Neural cell (in vitro differentiated cells): Measurements from ENCODE around the gene ZFR. TPM values are rescaled to one million over a fixed set of nuclear protein-coding genes. Genes with fewer than 3 reads are reported as not detected.

Experiments used
- H2AFZ ChIP-seq: fragments of 200-600, 300-800 bp; sonication (generic), shearing (Covaris generic); 2 replicates; pipeline ENCODE4 v1.6.0; 2014; ENCODE audit warnings: low read depth, mild to moderate bottlenecking, antibody characterized with exemption, low read length, moderate library complexity
- H3F3A ChIP-seq: fragments of 200-600 bp; shearing (Covaris generic); 2 replicates; pipeline ENCODE4 v1.6.1; 2016; ENCODE audit warnings: mild to moderate bottlenecking, moderate library complexity, mixed read lengths, antibody characterized with exemption, low read length; ENCODE audit not compliant: insufficient read depth, poor library complexity, severe bottlenecking
- H3K27ac ChIP-seq: fragments of 200-600, 300-800 bp; sonication (generic), shearing (Covaris generic); 2 replicates; pipeline ENCODE4 v1.5.1; 2014; ENCODE audit warnings: mild to moderate bottlenecking, low read length, moderate library complexity
- H3K27me3 ChIP-seq: fragments of 300-800, 200-600 bp; sonication (generic), shearing (Covaris generic); 2 replicates; pipeline ENCODE4 v1.6.0; 2014; ENCODE audit warnings: mild to moderate bottlenecking, low read depth, low read length, moderate library complexity; ENCODE audit not compliant: insufficient read depth
- H3K36me3 ChIP-seq: fragments of 300-800, 200-600 bp; sonication (generic), shearing (Covaris generic); 2 replicates; pipeline ENCODE4 v1.5.1; 2014; ENCODE audit warnings: mild to moderate bottlenecking, antibody characterized with exemption, low read length, moderate library complexity; ENCODE audit not compliant: insufficient read depth
- H3K4me2 ChIP-seq: fragments of 300-800, 200-600 bp; sonication (generic), shearing (Covaris generic); 2 replicates; pipeline ENCODE4 v1.6.0; 2014; ENCODE audit warnings: mild to moderate bottlenecking, low read length
- H3K4me3 ChIP-seq: fragments of 300-800, 200-600 bp; sonication (generic), shearing (Covaris generic); 2 replicates; pipeline ENCODE4 v1.5.1; 2014; ENCODE audit warnings: mild to moderate bottlenecking, low read length, moderate library complexity
- H3K79me2 ChIP-seq: fragments of 200-600 bp; shearing (Covaris generic); replicated peaks from 2 replicates; pipeline ENCODE4 v1.6.0; 2014; ENCODE audit warnings: mild to moderate bottlenecking, low read length, moderate library complexity; ENCODE audit not compliant: insufficient read depth
- H3K9ac ChIP-seq: fragments of 300-800, 200-600 bp; sonication (generic), shearing (Covaris generic); 2 replicates; pipeline ENCODE4 v1.6.1; 2016; ENCODE audit warnings: mild to moderate bottlenecking, low read length, mixed read lengths
- H3K9me2 ChIP-seq: fragments of 200-600 bp; shearing (Covaris generic); 2 replicates; pipeline ENCODE4 v1.6.1; 2016; ENCODE audit warnings: mild to moderate bottlenecking, low read length, mixed read lengths; ENCODE audit not compliant: insufficient read depth
- H3K9me3 ChIP-seq: fragments of 200-600, 300-800 bp; sonication (generic), shearing (Covaris generic); 2 replicates; pipeline ENCODE4 v1.6.1; 2016; ENCODE audit warnings: mild to moderate bottlenecking, mixed run types, low read length, moderate library complexity, mixed read lengths
- H4K20me1 ChIP-seq: fragments of 200-600 bp; shearing (Covaris generic); 2 replicates; pipeline ENCODE4 v1.6.1; 2016; ENCODE audit warnings: mild to moderate bottlenecking, mixed run types; ENCODE audit not compliant: insufficient read depth
- EP300 ChIP-seq: fragments of 450-650 bp; conservative IDR thresholded peaks from 2 replicates; pipeline ENCODE4 v1.6.1; 2014; ENCODE audit warnings: antibody characterized with exemption, mild to moderate bottlenecking, moderate library complexity; ENCODE audit not compliant: poor library complexity, severe bottlenecking
- EZH2 ChIP-seq: fragments of 200-600, 300-800 bp; shearing (Covaris generic), sonication (generic); IDR thresholded peaks from 2 replicates; pipeline ENCODE4 v1.6.1; 2014; ENCODE audit warnings: antibody characterized with exemption, low read length, borderline replicate concordance, mild to moderate bottlenecking; ENCODE audit not compliant: insufficient read depth, poor library complexity, severe bottlenecking
- MXI1 ChIP-seq: fragments of 450-650 bp; conservative IDR thresholded peaks from 2 replicates; pipeline ENCODE4 v1.6.1; 2014; ENCODE audit warnings: antibody characterized with exemption, mild to moderate bottlenecking; ENCODE audit not compliant: poor library complexity, severe bottlenecking
- POLR2AphosphoS5 ChIP-seq: IDR thresholded peaks from 2 replicates; pipeline ENCODE4 v1.6.1; 2012
- RAD21 ChIP-seq: fragments of 450-650 bp; conservative IDR thresholded peaks from 2 replicates; pipeline ENCODE4 v1.6.1; 2014; ENCODE audit warnings: antibody characterized with exemption, mild to moderate bottlenecking, moderate library complexity
- SMC3 ChIP-seq: fragments of 450-650 bp; conservative IDR thresholded peaks from 2 replicates; pipeline ENCODE4 v1.6.1; 2014; ENCODE audit warnings: antibody characterized with exemption, mild to moderate bottlenecking, moderate library complexity; ENCODE audit not compliant: poor library complexity
- TAF1 ChIP-seq: IDR thresholded peaks from 2 replicates; pipeline ENCODE4 v1.6.1; 2012; ENCODE audit warnings: low read depth
- polyA plus RNA-seq: library from polyadenylated mRNA; depleted of rRNA; stranded (reverse); fragments of >200 nt; gene quantifications from 2 replicates; pipeline ENCODE4 v1.2.3, GENCODE V29; 2014
- TF ChIP-seq, protein P1 (sequence below): fragments of 450-650 bp; IDR thresholded peaks from 2 replicates; pipeline ENCODE4 v1.5.1; 2014; ENCODE audit warnings: antibody characterized with exemption, mild to moderate bottlenecking, moderate library complexity; ENCODE audit not compliant: poor library complexity, severe bottlenecking
- TF ChIP-seq, protein P2 (sequence below): IDR thresholded peaks from 2 replicates; pipeline ENCODE4 v1.6.1; 2012; ENCODE audit warnings: borderline replicate concordance

The ZFR gene
- polyA plus RNA-seq, 1 donor from 2014 or later: 141 TPM

GRCh38 chr5:32462618-32463017, 18.1 kb upstream of the ZFR start:
- no peak for TF ChIP-seq EP300
- TF ChIP-seq POLR2AphosphoS5: no peak
- no peak for TF ChIP-seq RAD21
- TF ChIP-seq SMC3: no peak
- TF ChIP-seq, protein P1, sequence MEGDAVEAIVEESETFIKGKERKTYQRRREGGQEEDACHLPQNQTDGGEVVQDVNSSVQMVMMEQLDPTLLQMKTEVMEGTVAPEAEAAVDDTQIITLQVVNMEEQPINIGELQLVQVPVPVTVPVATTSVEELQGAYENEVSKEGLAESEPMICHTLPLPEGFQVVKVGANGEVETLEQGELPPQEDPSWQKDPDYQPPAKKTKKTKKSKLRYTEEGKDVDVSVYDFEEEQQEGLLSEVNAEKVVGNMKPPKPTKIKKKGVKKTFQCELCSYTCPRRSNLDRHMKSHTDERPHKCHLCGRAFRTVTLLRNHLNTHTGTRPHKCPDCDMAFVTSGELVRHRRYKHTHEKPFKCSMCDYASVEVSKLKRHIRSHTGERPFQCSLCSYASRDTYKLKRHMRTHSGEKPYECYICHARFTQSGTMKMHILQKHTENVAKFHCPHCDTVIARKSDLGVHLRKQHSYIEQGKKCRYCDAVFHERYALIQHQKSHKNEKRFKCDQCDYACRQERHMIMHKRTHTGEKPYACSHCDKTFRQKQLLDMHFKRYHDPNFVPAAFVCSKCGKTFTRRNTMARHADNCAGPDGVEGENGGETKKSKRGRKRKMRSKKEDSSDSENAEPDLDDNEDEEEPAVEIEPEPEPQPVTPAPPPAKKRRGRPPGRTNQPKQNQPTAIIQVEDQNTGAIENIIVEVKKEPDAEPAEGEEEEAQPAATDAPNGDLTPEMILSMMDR: no peak
- TF ChIP-seq, protein P2, sequence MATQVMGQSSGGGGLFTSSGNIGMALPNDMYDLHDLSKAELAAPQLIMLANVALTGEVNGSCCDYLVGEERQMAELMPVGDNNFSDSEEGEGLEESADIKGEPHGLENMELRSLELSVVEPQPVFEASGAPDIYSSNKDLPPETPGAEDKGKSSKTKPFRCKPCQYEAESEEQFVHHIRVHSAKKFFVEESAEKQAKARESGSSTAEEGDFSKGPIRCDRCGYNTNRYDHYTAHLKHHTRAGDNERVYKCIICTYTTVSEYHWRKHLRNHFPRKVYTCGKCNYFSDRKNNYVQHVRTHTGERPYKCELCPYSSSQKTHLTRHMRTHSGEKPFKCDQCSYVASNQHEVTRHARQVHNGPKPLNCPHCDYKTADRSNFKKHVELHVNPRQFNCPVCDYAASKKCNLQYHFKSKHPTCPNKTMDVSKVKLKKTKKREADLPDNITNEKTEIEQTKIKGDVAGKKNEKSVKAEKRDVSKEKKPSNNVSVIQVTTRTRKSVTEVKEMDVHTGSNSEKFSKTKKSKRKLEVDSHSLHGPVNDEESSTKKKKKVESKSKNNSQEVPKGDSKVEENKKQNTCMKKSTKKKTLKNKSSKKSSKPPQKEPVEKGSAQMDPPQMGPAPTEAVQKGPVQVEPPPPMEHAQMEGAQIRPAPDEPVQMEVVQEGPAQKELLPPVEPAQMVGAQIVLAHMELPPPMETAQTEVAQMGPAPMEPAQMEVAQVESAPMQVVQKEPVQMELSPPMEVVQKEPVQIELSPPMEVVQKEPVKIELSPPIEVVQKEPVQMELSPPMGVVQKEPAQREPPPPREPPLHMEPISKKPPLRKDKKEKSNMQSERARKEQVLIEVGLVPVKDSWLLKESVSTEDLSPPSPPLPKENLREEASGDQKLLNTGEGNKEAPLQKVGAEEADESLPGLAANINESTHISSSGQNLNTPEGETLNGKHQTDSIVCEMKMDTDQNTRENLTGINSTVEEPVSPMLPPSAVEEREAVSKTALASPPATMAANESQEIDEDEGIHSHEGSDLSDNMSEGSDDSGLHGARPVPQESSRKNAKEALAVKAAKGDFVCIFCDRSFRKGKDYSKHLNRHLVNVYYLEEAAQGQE: no peak
- no peak for TF ChIP-seq TAF1
- no peak for TF ChIP-seq MXI1
- no peak for TF ChIP-seq EZH2

GRCh38 chr5:32461441-32462120, 17.0 kb upstream of the ZFR start:
- Histone ChIP-seq H3K4me2 (no peak overlapping the region), H3K79me2 (no peaks in the 10 kb centered on the region), H3K9ac (no peak overlapping the region), H4K20me1 (no peaks in the 10 kb centered on the region), H3K9me3 (no peaks in the 10 kb centered on the region), H3K9me2 (no peaks in the 10 kb centered on the region), H3F3A (no peaks in the 10 kb centered on the region), H3K36me3 (no peaks in the 10 kb centered on the region), H3K4me3 (no peak overlapping the region), H3K27ac (no peak overlapping the region), H2AFZ (no peak overlapping the region), H3K27me3 (no peaks in the 10 kb centered on the region)
- TF ChIP-seq EZH2 (no peak), RAD21 (no peak), EP300 (no peak), POLR2AphosphoS5 (no peak), SMC3 (no peak), MXI1 (no peak), TAF1 (no peak)
- TF ChIP-seq, protein P2: no peak
- TF ChIP-seq, protein P1: no peak

More at GRCh38 chr5:32462618-32463017, 18.1 kb upstream of the ZFR start:
- Histone ChIP-seq H3K27ac (no peak overlapping the region), H3K4me2 (no peak overlapping the region), H3K9me3 (no peaks in the 10 kb centered on the region), H3K9me2 (no peaks in the 10 kb centered on the region), H3F3A (no peaks in the 10 kb centered on the region), H4K20me1 (no peaks in the 10 kb centered on the region), H2AFZ (no peak overlapping the region), H3K36me3 (no peaks in the 10 kb centered on the region), H3K9ac (no peak overlapping the region), H3K4me3 (no peak overlapping the region), H3K79me2 (no peaks in the 10 kb centered on the region), H3K27me3 (no peaks in the 10 kb centered on the region)
